Body of pancreas (tissue), 4 donors: ENCODE results near the gene ATG7.

Experiments used
- POLR2A ChIP-seq, 3 donors: fragments of 450-650 bp; IDR thresholded peaks; one replicate each; pipeline ENCODE4 v1.6.1; 2016; ENCODE audit warnings: antibody characterized with exemption in 3 of 3, mild to moderate bottlenecking in 2 of 3
- TF ChIP-seq, protein P1 (sequence below), 7 experiments: fragments of 450-650 bp in 4 of 7; fragments of 200-600 bp in 3 of 7; sonication (generic) in 3 of 7; IDR thresholded peaks; one replicate each; pipeline ENCODE4 v1.5.1; 2016 to 2019; ENCODE audit warnings: antibody characterized with exemption in 7 of 7

DNA sequence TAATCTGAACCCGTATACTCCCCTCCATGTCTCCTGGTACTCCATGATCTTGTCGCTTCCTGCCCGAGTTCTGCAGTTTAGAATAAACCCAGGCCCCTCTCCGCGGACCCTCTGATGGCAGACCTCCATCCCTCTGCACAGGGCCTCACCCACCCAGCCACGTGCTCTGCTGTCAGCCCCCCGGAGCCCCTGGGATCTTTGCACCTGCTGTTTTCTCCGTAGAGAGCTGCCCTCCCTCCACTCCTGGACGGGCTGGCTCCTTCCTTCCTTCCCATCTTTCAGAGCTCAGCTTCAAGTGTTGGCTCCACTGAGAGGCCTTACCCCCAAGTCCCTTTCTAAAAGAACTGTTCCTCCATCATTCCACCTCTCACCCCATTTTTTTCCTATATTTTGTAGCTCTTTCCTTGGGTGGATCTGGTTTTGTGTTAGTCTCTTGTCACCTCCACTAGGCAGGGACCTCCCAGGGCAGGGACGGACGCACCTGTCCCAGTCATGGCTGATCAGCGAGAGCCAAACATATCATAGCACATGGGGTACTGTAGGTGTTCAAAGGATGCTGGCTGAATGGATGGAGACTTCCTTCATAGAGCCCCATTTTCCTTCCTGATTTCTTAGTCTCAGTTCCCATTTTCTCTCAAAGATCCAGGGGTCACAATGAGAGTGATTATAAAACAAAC is 264.9 kb downstream of the ATG7 start:
- TF ChIP-seq, protein P1, sequence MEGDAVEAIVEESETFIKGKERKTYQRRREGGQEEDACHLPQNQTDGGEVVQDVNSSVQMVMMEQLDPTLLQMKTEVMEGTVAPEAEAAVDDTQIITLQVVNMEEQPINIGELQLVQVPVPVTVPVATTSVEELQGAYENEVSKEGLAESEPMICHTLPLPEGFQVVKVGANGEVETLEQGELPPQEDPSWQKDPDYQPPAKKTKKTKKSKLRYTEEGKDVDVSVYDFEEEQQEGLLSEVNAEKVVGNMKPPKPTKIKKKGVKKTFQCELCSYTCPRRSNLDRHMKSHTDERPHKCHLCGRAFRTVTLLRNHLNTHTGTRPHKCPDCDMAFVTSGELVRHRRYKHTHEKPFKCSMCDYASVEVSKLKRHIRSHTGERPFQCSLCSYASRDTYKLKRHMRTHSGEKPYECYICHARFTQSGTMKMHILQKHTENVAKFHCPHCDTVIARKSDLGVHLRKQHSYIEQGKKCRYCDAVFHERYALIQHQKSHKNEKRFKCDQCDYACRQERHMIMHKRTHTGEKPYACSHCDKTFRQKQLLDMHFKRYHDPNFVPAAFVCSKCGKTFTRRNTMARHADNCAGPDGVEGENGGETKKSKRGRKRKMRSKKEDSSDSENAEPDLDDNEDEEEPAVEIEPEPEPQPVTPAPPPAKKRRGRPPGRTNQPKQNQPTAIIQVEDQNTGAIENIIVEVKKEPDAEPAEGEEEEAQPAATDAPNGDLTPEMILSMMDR (IDR thresholded peaks at IDR 0.05) = no peak
- TF ChIP-seq POLR2A (IDR thresholded peaks at IDR 0.05) = no peak
